ENCODE measurements around the gene RHEB.

GRCh38 chr7:151508991-151509390, 10.7 kb downstream of the RHEB start:
- TF ChIP-seq CTCF (IDR thresholded peaks at IDR 0.05; ENCODE audit: insufficient read depth, low read depth, low read length) (no peak), EZH2 (IDR thresholded peaks at IDR 0.05; ENCODE audit: insufficient read depth, low read length) (no peak)

All from astrocyte (in vitro differentiated cells and primary cell).